ENCODE data around the gene PDX1. TPM values are rescaled to one million over a fixed set of nuclear protein-coding genes. Genes with fewer than 3 reads are reported as not detected.

PDX1 gene
- total and polyA plus RNA-seq, 3 donors from 2014 or later = 0.12 to 0.24 TPM; not detected in 1

DNA sequence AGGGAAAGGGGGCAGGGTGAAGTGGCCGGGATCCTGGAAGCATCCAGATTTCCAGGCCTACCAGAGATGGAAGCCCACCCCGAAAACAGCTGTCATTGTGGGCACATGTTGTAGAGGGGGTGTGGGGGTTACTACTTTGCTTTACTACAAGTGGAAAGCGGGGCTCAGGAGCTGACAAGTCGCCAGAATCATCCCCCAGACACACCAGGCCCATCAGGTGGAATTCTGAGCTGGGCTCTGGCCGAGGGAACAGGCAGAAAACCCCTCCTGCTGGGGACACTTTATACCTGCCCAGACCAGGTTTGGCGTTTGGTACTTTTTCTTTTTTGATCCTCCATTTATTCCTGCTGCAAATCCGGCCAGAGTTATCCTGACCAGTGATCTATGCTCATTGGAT, 45.5 kb downstream of the PDX1 start:
- no peaks in the 10 kb centered on the region for H3K36me3 ChIP-seq (ENCODE audit: low read depth, missing control alignments)
- H3K4me3 ChIP-seq = no peak overlapping the region
- no peak overlapping the region for H3K27ac ChIP-seq
- H3K27me3 ChIP-seq = no peaks in the 10 kb centered on the region
- intact Hi-C loops (cut with DNase I; ENCODE audit: low total_unique reads) = no loop called here
- peaks cover 10% of the 10 kb centered on the region for H3K4me1 ChIP-seq
- 58 to 64% methylated on average over 7 of the region's 7 CpGs for WGBS, 2 donors
- no peak for DNase-seq
- H3K9me3 ChIP-seq = no peaks in the 10 kb centered on the region
- TF ChIP-seq POLR2A (IDR thresholded peaks at IDR 0.05) = no peak

DNA sequence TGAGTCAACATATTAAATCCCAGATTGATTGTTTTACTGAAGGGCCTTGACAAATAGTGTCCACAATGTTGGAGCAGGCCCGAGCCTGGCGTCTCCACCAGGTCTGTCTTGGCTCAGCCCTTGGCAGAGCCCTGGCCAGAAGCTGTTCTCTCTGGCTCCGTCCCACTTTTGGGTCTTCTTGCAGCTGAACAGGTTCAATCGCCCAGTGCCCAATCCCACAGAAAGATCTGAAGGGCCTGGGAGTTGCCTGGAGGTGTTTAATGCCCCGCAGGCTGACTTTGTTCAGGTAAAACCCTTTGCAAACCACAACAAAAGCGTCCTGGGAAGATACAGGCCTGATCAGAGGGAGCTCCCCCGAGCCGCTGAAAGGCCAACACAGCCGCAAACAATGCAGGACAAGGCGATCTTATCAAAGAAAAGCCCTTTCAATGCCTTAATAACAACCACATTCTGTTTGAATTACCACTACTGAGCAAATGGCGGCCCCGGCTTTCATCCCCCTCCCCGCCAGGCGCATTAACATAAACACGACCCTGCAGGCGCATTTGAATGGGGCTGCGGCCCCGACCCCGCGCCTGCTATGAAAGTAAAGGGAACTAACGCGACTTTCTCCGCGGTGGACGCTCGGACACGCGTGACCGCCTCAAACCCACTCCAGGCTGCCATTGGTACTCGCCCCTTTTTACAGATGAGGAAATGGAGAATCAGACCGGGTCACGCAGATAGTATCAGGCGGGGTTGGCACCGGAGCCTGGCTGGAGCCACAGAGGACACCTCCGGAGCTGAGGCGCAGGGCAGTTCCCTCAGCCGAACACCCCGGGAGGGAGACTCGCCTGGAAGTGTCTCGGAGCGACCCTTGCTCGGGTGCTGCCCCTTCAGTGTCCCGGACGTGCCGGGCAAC, 46.2 kb downstream of the PDX1 start:
- TF ChIP-seq, protein P1, sequence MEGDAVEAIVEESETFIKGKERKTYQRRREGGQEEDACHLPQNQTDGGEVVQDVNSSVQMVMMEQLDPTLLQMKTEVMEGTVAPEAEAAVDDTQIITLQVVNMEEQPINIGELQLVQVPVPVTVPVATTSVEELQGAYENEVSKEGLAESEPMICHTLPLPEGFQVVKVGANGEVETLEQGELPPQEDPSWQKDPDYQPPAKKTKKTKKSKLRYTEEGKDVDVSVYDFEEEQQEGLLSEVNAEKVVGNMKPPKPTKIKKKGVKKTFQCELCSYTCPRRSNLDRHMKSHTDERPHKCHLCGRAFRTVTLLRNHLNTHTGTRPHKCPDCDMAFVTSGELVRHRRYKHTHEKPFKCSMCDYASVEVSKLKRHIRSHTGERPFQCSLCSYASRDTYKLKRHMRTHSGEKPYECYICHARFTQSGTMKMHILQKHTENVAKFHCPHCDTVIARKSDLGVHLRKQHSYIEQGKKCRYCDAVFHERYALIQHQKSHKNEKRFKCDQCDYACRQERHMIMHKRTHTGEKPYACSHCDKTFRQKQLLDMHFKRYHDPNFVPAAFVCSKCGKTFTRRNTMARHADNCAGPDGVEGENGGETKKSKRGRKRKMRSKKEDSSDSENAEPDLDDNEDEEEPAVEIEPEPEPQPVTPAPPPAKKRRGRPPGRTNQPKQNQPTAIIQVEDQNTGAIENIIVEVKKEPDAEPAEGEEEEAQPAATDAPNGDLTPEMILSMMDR (IDR thresholded peaks at IDR 0.05) = no peak
- no peak for TF ChIP-seq POLR2A (IDR thresholded peaks at IDR 0.05)
- intact Hi-C loops (cut with DNase I; ENCODE audit: low total_unique reads) = no loop called here
- DNase-seq = no peak
- no peaks in the 10 kb centered on the region for H3K36me3 ChIP-seq (ENCODE audit: low read depth, missing control alignments)
- no peaks in the 10 kb centered on the region for H3K27me3 ChIP-seq
- H3K4me1 ChIP-seq = peaks cover 6% of the 10 kb centered on the region
- H3K4me3 ChIP-seq = peak overlapping the region in 1 of 2 donors; percentile 17
- H3K27ac ChIP-seq = no peak overlapping the region
- no peaks in the 10 kb centered on the region for H3K9me3 ChIP-seq
- 15 to 33% methylated on average over 11 to 45 of the region's 45 CpGs for WGBS, 2 donors

DNA sequence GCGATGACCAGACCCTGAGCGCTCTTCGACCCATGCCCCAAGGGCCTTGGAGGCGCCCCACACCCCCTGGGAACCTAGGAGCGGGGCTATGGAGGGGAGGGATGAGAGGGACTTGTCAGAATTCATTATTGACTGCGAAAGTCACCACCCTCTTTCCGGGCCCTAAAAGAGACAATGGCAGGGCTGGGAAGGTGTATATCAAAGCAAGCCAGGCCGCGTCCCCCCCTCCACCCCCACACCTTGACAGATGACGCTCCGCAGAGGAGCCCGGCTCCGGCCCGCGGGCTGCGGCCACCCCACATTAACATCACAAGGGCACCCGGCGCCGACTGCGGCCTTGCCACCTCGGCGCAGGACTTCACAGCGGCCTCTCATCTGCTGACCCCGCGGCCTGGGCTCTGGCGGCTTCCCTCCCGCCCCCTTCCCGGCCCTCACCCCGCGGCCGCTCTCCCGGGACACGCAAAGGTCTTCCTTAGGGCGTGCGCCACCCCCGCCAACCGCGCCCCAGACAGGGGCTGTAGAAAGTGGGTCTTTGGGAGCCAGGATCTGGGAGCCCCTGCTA, 46.9 kb downstream of the PDX1 start:
- Histone ChIP-seq H3K27ac (no peak overlapping the region), H3K9me3 (no peaks in the 10 kb centered on the region), H3K4me1 (peaks cover 6% of the 10 kb centered on the region), H3K4me3 (peak overlapping the region in 1 of 2 donors; percentile 17), H3K27me3 (no peaks in the 10 kb centered on the region), H3K36me3 (ENCODE audit: low read depth, missing control alignments) (no peaks in the 10 kb centered on the region)
- intact Hi-C loops (cut with DNase I; ENCODE audit: low total_unique reads) = no loop called here
- DNase-seq = no peak
- TF ChIP-seq, protein P1 (IDR thresholded peaks at IDR 0.05) = no peak
- no peak for TF ChIP-seq POLR2A (IDR thresholded peaks at IDR 0.05)
- 0 to 14% methylated on average over 5 to 26 of the region's 38 CpGs for WGBS, 2 donors

DNA sequence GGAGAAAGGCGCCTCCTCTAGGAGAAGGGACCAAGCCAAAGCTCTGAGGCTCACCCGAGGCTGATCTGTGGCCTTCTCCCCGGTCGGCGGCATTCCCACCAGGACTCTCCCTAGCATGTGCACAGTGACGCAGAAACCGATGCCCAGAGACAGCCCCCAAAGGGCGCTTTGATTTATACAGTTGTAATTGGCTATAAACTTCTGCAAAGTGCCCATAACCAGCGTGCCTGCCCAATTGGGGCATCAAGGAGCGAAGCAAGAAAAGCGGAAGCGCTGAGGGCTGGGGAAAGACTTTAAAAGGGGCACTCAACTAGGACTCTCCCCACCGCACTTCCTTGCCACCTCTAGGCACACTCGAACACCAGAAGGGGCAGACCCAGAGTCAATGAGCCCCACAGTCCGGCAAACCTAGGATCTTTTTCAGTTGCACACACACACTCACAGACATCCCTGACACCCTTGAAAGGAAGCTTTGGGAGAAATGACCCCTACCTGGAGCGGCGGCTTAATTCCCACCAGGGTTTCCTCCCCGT, 47.5 kb downstream of the PDX1 start:
- Histone ChIP-seq H3K27ac (no peak overlapping the region), H3K27me3 (no peaks in the 10 kb centered on the region), H3K4me3 (no peak overlapping the region), H3K36me3 (ENCODE audit: low read depth, missing control alignments) (no peaks in the 10 kb centered on the region), H3K4me1 (peaks cover 6% of the 10 kb centered on the region), H3K9me3 (no peaks in the 10 kb centered on the region)
- intact Hi-C loops (cut with DNase I; ENCODE audit: low total_unique reads) = no loop called here
- DNase-seq = no peak
- TF ChIP-seq, protein P1 (IDR thresholded peaks at IDR 0.05) = no peak
- TF ChIP-seq POLR2A (IDR thresholded peaks at IDR 0.05) = no peak
- 5 to 6% methylated on average over 12 to 18 of the region's 18 CpGs for WGBS, 2 donors

DNA sequence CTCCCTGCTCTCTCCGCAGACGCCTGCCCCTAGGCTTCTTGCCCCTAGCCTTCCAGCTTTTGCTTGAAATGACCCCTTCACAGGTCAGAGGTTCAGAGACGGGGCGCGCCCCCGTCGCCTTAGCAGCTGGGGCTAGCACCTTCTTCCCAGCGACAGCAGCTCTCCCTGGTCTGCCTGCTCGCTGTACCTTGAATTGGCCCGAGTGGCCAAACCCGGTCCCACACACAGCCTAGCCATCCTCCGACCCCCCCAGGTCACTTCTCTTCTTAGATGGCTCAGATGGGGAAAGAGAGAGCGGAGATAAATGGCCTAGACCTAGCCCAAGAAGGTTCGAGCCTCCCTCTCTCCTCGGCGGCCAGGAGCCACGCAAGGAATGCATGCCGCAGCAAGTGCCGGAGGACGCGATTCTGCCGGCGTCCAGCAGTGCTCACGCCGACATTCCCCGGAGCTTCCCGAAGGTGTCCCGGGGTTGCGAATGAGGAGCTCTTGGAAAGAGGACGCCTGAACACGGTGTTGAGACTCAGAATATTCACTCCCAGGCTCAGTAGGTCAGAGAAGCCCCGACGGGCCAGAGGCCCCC, 48.0 kb downstream of the PDX1 start:
- no peaks in the 10 kb centered on the region for H3K27me3 ChIP-seq
- WGBS, 2 donors = 0 to 3% methylated on average over 21 to 33 of the region's 33 CpGs
- no peak for DNase-seq

More for the DNA sequence above, 48.0 kb downstream of the PDX1 start:
- TF ChIP-seq, protein P1 (IDR thresholded peaks at IDR 0.05) = no peak
- TF ChIP-seq POLR2A (IDR thresholded peaks at IDR 0.05) = no peak
- Histone ChIP-seq H3K4me3 (peak overlapping the region in 1 of 2 donors; percentile 18), H3K4me1 (peaks cover 6% of the 10 kb centered on the region), H3K36me3 (ENCODE audit: low read depth, missing control alignments) (no peaks in the 10 kb centered on the region), H3K9me3 (no peaks in the 10 kb centered on the region), H3K27ac (no peak overlapping the region)
- intact Hi-C loops (cut with DNase I; ENCODE audit: low total_unique reads) = no loop called here

Measured in testis (tissue), 3 donors.